ENCODE results near the gene LRRC56. TPM values are rescaled to one million over a fixed set of nuclear protein-coding genes. Genes with fewer than 3 reads are reported as not detected.
A peak's percentile ranks its signal among the peaks of the same experiment; 100 is the strongest.

Gene LRRC56
- total RNA-seq, 2 donors from 2014 or later, result 3.0 to 4.3 TPM

DNA sequence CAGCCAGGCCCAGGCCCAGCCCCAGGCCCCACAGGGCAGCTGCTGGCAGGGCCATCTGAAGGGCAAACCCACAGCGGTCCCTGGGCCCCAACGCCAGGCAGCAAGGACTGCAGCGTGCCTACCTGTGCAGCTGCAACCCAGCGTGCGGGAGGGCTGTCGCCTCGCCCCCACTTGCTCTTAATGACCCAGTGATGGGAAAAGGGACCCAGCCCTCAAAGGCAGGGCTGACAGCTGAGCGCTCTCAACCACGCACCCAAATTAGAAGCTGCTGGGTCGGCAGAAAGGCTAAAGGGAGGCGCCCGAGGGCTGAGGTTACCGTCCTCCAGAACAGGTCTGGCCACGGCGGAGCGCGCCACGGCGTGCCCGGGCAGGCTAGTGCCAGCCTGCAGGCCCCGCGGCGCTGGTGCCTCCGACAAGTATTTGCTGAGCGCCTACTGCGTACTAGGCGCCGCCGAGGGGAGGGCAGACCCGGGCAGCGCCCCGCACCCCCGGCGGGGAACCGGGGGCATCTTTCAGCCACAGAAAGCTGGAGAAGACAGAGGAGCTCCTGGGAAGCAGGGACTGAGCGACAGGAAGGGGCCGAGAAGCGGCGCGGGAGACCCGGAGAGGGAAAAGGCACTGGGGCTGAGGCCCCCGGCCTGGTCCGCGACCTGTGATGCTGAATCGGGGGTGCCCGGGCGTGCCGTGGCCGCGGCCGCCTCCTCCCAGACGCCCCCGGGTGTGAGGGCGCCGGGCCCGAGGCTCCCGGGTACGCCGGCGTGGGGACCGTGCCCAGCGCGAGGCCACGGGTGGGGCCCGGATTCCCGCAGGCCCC, 2.7 kb upstream of the LRRC56 start:
- Histone ChIP-seq H3K9me3 (ENCODE audit: control insufficient read depth, low read length) (no peaks in the 10 kb centered on the region), H3K9ac (ENCODE audit: extremely low read depth, low read length, poor library complexity, severe bottlenecking) (peak overlapping the region; percentile 33), H3K27me3 (ENCODE audit: control insufficient read depth, insufficient read depth, low read length, poor library complexity, severe bottlenecking) (no peaks in the 10 kb centered on the region), H3K4me3 (ENCODE audit: low read length) (peak overlapping the region; percentile 86), H3K27ac (ENCODE audit: low read depth, low read length) (no peak overlapping the region), H3K4me1 (ENCODE audit: control insufficient read depth, insufficient read depth, low read length) (no peaks in the 10 kb centered on the region), H3K36me3 (ENCODE audit: control insufficient read depth, insufficient read depth, low read length) (peaks cover 8% of the 10 kb centered on the region)
- H3K27me3 Mint-ChIP-seq (ENCODE audit: insufficient read depth), result peaks cover 9% of the 10 kb centered on the region
- TF ChIP-seq, protein P1, sequence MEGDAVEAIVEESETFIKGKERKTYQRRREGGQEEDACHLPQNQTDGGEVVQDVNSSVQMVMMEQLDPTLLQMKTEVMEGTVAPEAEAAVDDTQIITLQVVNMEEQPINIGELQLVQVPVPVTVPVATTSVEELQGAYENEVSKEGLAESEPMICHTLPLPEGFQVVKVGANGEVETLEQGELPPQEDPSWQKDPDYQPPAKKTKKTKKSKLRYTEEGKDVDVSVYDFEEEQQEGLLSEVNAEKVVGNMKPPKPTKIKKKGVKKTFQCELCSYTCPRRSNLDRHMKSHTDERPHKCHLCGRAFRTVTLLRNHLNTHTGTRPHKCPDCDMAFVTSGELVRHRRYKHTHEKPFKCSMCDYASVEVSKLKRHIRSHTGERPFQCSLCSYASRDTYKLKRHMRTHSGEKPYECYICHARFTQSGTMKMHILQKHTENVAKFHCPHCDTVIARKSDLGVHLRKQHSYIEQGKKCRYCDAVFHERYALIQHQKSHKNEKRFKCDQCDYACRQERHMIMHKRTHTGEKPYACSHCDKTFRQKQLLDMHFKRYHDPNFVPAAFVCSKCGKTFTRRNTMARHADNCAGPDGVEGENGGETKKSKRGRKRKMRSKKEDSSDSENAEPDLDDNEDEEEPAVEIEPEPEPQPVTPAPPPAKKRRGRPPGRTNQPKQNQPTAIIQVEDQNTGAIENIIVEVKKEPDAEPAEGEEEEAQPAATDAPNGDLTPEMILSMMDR (conservative IDR thresholded peaks at IDR 0.05), result no peak
- peak; percentile 69 for DNase-seq
- H3K4me1 Mint-ChIP-seq, result no peaks in the 10 kb centered on the region
- H3K36me3 Mint-ChIP-seq (ENCODE audit: low read depth), result peaks cover 10% of the 10 kb centered on the region
- 16 to 32% methylated on average over 33 to 66 of the region's 66 CpGs for WGBS, 2 experiments (ENCODE audit: insufficient coverage in 1 of 2, insufficient read length in 1 of 2)
- no peaks in the 10 kb centered on the region for H3K9me3 Mint-ChIP-seq
- no peak overlapping the region for H3K27ac Mint-ChIP-seq
- peak overlapping the region; percentile 65 for H3K4me3 Mint-ChIP-seq

DNA sequence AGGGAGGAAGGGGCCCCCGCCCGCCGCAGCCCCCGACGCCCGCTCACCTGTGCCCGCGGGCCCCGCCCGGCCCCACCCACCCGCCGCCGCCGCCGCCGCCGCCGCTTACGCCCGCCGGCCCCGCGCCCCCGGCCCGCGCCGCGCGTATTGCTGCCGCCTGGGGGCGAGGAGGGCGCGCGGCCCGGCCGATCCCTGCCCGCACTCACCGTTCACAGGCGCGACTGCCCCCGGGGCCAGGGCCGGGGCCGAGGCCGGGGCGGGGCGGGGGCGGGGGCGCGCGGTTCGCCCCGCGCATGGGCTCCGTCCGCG, 2.2 kb upstream of the LRRC56 start:
- Mint-ChIP-seq H3K4me1 (no peaks in the 10 kb centered on the region), H3K4me3 (peak overlapping the region; percentile 66), H3K9me3 (no peaks in the 10 kb centered on the region), H3K27ac (no peak overlapping the region), H3K27me3 (ENCODE audit: insufficient read depth) (peaks cover 9% of the 10 kb centered on the region), H3K36me3 (ENCODE audit: low read depth) (peaks cover 10% of the 10 kb centered on the region)
- Histone ChIP-seq H3K36me3 (ENCODE audit: control insufficient read depth, insufficient read depth, low read length) (peaks cover 8% of the 10 kb centered on the region), H3K9me3 (ENCODE audit: control insufficient read depth, low read length) (no peaks in the 10 kb centered on the region), H3K9ac (ENCODE audit: extremely low read depth, low read length, poor library complexity, severe bottlenecking) (no peak overlapping the region), H3K4me3 (ENCODE audit: low read length) (peak overlapping the region; percentile 86), H3K4me1 (ENCODE audit: control insufficient read depth, insufficient read depth, low read length) (no peaks in the 10 kb centered on the region), H3K27me3 (ENCODE audit: control insufficient read depth, insufficient read depth, low read length, poor library complexity, severe bottlenecking) (no peaks in the 10 kb centered on the region), H3K27ac (ENCODE audit: low read depth, low read length) (no peak overlapping the region)
- no peak for DNase-seq
- TF ChIP-seq, protein P1 (conservative IDR thresholded peaks at IDR 0.05), result no peak
- 0 to 2% methylated on average over 23 to 55 of the region's 56 CpGs for WGBS, 2 experiments (ENCODE audit: insufficient coverage in 1 of 2, insufficient read length in 1 of 2)

DNA sequence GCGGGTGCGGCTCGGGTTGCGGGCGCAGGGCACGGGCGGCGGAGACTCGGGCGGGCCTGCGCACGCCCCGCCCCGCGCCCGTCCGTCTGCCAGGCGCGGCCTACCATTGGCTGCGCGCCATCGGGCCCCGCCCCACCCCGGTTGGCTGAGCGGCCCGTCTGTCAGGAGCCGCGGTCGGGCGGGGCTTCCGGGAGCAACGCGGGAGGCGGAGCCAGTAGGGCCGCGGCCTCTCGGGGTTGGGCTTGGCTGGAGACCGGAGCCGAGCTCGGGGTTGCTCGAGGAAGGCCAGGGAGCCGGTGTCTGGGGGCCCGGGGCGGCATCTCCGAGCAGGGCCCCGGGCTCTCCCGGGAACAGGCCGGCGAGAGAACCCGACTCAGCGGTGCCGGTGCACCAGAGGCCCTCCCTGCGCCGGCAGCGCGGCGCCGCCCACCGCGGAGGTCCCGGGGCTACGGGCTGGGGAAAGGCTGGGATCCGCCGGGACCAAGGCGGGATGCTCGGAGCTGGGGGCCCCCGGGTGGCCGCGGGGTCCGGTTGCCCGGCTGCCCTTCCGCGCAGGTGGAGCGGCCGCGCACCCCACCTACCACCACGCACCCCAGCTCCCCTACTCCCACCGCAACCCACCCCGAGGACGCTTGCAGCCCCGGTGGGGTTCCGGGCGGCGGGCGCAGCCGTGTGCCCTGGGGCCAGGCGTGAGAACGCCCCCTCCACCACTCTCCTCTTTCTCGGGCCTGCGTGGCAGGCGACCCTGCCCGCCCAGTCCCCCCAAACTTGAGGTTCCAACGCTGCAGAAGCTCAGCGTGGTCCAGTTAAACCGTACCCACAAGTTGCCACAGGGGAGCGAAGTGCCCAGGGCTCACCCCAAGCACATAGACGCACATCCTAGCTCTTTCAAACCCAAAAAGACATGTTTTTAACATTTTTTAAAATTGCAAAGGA, 1.5 kb upstream of the LRRC56 start, which contains the start of gene HRAS:
Gene HRAS, minus strand, starts transcription at position 58 of the 936 bp plus-strand sequence.
- H3K4me3 ChIP-seq (ENCODE audit: low read length), result peak within 1 kb of the TSS; percentile 86
- Mint-ChIP-seq H3K9me3 (no peaks in the 10 kb centered on the region), H3K4me1 (no peaks in the 10 kb centered on the region), H3K36me3 (ENCODE audit: low read depth) (peaks cover 10% of the 10 kb centered on the region), H3K27me3 (ENCODE audit: insufficient read depth) (peaks cover 9% of the 10 kb centered on the region), H3K4me3 (peak within 1 kb of the TSS; percentile 66), H3K27ac (peak within 1 kb of the TSS; percentile 87)
- 2 to 7% methylated on average over 18 to 97 of the region's 97 CpGs for WGBS, 2 experiments (ENCODE audit: insufficient coverage in 1 of 2, insufficient read length in 1 of 2)
- H3K4me1 ChIP-seq (ENCODE audit: control insufficient read depth, insufficient read depth, low read length), result no peaks in the 10 kb centered on the region
- peaks cover 8% of the 10 kb centered on the region for H3K36me3 ChIP-seq (ENCODE audit: control insufficient read depth, insufficient read depth, low read length)
- peak; percentile 97 for DNase-seq
- H3K27ac ChIP-seq (ENCODE audit: low read depth, low read length), result no peak within 1 kb of the TSS
- H3K27me3 ChIP-seq (ENCODE audit: control insufficient read depth, insufficient read depth, low read length, poor library complexity, severe bottlenecking), result no peaks in the 10 kb centered on the region
- TF ChIP-seq, protein P1 (conservative IDR thresholded peaks at IDR 0.05), result no peak
- H3K9me3 ChIP-seq (ENCODE audit: control insufficient read depth, low read length), result no peaks in the 10 kb centered on the region
- H3K9ac ChIP-seq (ENCODE audit: extremely low read depth, low read length, poor library complexity, severe bottlenecking), result peak within 1 kb of the TSS; percentile 49
